Bronchial epithelial cell (primary cell): ENCODE results near the gene XNDC1N. TPM values are rescaled to one million over a fixed set of nuclear protein-coding genes. Genes with fewer than 3 reads are reported as not detected.
A peak's percentile ranks its signal among the peaks of the same experiment; 100 is the strongest.

Experiments
- DNase-seq: peaks from one replicate; pipeline ENCODE4 v3.0.0-alpha.2; 2010; ENCODE audit warnings: low read depth
- FAIRE-seq: peaks from 2 replicates; lab custom pipeline; 2011; peaks lifted over from hg19 to GRCh38; lab: Jason Lieb, UNC
- H3K27me3 ChIP-seq: 2 replicates; pipeline ENCODE4 v1.5.1; 2011; ENCODE audit warnings: low read length; ENCODE audit not compliant: control insufficient read depth, insufficient read depth
- H3K36me3 ChIP-seq: 2 replicates; pipeline ENCODE4 v1.5.1; 2011; ENCODE audit warnings: low read length; ENCODE audit not compliant: control insufficient read depth, insufficient read depth
- H3K4me3 ChIP-seq: 2 replicates; pipeline ENCODE4 v1.5.1; 2011; ENCODE audit warnings: mild to moderate bottlenecking, low read depth, low read length, control low read depth
- CTCF ChIP-seq: IDR thresholded peaks from 2 replicates; pipeline ENCODE4 v1.5.1; 2011; ENCODE audit warnings: mild to moderate bottlenecking, moderate library complexity, low read length, control low read depth, inconsistent platforms; ENCODE audit not compliant: insufficient read depth, severe bottlenecking
- total RNA-seq: library from RNA; depleted of rRNA; stranded (reverse); fragments of >200 nt; gene quantifications from 2 replicates; pipeline ENCODE4 v1.2.1, GENCODE V29; 2014

XNDC1N gene
- total RNA-seq, 1 donor from 2014 or later: 6.1 TPM

DNA sequence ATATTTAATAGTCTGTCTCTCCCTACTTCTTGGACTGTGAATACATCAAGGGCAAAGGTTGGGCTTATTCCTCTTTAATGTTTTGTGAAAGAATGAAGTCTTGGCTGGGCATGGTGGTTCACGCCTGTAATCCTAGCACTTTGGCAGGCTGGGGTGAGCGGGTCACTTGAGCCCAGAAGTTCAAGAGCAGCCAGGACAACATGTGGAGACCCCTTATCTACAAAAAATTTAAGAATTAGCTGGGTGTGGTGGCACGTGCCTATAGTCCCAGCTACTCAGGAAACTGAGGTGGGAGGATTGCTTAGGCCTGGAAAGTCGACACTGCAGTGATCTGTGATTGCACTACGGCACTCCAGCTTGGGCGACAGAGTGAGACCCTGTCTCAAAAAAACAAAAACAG is 20.6 kb upstream of the XNDC1N start:
- no peak for FAIRE-seq
- TF ChIP-seq CTCF: no peak
- no peak for DNase-seq
- no peaks in the 10 kb centered on the region for H3K36me3 ChIP-seq
- H3K27me3 ChIP-seq: no peaks in the 10 kb centered on the region
- no peak overlapping the region for H3K4me3 ChIP-seq

DNA sequence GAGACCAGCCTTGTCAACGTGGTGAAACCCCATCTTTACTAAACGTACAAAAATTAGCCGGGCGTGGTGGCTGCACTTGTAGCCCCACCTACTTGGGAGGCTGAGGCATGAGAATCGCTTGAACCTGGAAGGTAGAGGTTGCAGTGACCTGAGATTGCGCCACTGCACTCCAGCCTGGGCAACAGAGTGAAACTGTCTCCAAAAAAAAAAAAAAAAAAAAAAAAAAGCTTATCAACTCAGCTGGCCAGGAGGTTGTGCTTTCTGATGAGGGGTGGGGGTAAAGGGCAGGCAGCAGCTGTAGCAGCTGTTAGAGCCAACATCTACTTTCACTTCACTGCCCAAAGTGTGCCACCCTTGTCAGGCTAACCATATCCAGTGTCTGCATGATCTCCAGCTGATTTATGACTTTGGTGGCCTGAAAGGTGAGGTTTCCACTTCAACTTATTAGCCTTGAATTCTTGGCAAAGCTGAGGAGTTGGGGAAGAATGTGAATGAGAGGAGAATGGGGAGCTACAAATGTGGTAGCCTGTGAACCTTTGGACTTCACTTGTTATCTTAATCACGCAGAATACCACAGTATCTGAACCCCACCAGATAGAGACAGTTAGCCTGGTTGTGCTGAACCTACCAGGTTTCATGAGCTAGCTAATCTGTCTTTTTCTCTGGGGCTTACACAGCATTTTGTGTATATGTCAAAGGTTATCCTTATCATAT is 20.1 kb upstream of the XNDC1N start:
- DNase-seq (no peak), FAIRE-seq (no peak)
- Histone ChIP-seq H3K36me3 (no peaks in the 10 kb centered on the region), H3K27me3 (no peaks in the 10 kb centered on the region), H3K4me3 (no peak overlapping the region)
- no peak for TF ChIP-seq CTCF

GRCh38 chr11:71947498-71947897 is 19.1 kb upstream of the XNDC1N start:
- Histone ChIP-seq H3K36me3 (no peaks in the 10 kb centered on the region), H3K27me3 (no peaks in the 10 kb centered on the region), H3K4me3 (no peak overlapping the region)
- no peak for TF ChIP-seq CTCF
- FAIRE-seq (no peak), DNase-seq (peak; percentile 56)

GRCh38 chr11:71946144-71946571 is 17.8 kb upstream of the XNDC1N start:
- H3K36me3 ChIP-seq: no peaks in the 10 kb centered on the region
- no peak overlapping the region for H3K4me3 ChIP-seq
- peak; percentile 89 for DNase-seq
- TF ChIP-seq CTCF: no peak
- no peak for FAIRE-seq
- no peaks in the 10 kb centered on the region for H3K27me3 ChIP-seq

GRCh38 chr11:71940561-71941219 is 12.3 kb upstream of the XNDC1N start:
- Histone ChIP-seq H3K27me3 (no peaks in the 10 kb centered on the region), H3K36me3 (peaks cover 5% of the 10 kb centered on the region), H3K4me3 (no peak overlapping the region)
- FAIRE-seq (no peak), DNase-seq (no peak)
- TF ChIP-seq CTCF: no peak
